HG03469 (cell line): ENCODE data around the gene APOBEC3H.

Experiments used
- ATAC-seq: cut with Tn5 transposase; IDR thresholded peaks from one replicate; pipeline ENCODE4 v1.9.1; 2021; ENCODE audit warnings: mild to moderate bottlenecking, moderate library complexity, moderate number of reproducible peaks; ENCODE audit not compliant: unreplicated experiment

The APOBEC3H gene

GRCh38 chr22:39133871-39134270 lies 36.8 kb downstream of the APOBEC3H start:
- no peak for ATAC-seq

- no peak for ATAC-seq
These were observed 37.5 kb downstream of the APOBEC3H start for GRCh38 chr22:39134366-39135091.

GRCh38 chr22:39135092-39135896 lies 38.2 kb downstream of the APOBEC3H start:
- no peak for ATAC-seq

GRCh38 chr22:39136317-39136716 lies 39.3 kb downstream of the APOBEC3H start:
- no peak for ATAC-seq

- no peak for ATAC-seq
These were observed 41.4 kb downstream of the APOBEC3H start for GRCh38 chr22:39138357-39138997.

GRCh38 chr22:39139933-39140332 lies 42.9 kb downstream of the APOBEC3H start:
- no peak for ATAC-seq

GRCh38 chr22:39142088-39142680 lies 45.1 kb downstream of the APOBEC3H start:
- no peak for ATAC-seq

GRCh38 chr22:39144101-39144767 lies 47.2 kb downstream of the APOBEC3H start:
- no peak for ATAC-seq

- no peak for ATAC-seq
These were observed 49.4 kb downstream of the APOBEC3H start for GRCh38 chr22:39146256-39147101.

- ATAC-seq, result no peak
These were observed 50.4 kb downstream of the APOBEC3H start for GRCh38 chr22:39147335-39148025.

- no peak for ATAC-seq
These were observed 51.1 kb downstream of the APOBEC3H start for GRCh38 chr22:39148026-39148726.

- no peak for ATAC-seq
These were observed 51.9 kb downstream of the APOBEC3H start for GRCh38 chr22:39148727-39149535.

GRCh38 chr22:39149915-39150847 lies 53.1 kb downstream of the APOBEC3H start:
- no peak for ATAC-seq

GRCh38 chr22:39150848-39151215 lies 53.8 kb downstream of the APOBEC3H start:
- no peak for ATAC-seq

GRCh38 chr22:39151329-39151975 lies 54.4 kb downstream of the APOBEC3H start:
- no peak for ATAC-seq

- ATAC-seq, result no peak
These were observed 55.0 kb downstream of the APOBEC3H start for GRCh38 chr22:39152024-39152510.
